Upper lobe of left lung (tissue), 4 donors: ENCODE measurements around the gene CACUL1.
"Not testable (repeated sequence)": the region's sequence is repeated elsewhere in the genome, so short reads cannot be mapped to it uniquely, and the experiment has no call there.

Source experiments
- EP300 ChIP-seq, 4 donors: sonication (generic); formaldehyde crosslinking; IDR thresholded peaks; one replicate each; pipeline ENCODE4 v1.5.1; 2017; ENCODE audit warnings: antibody characterized with exemption in 4 of 4, control low read depth in 2 of 4
- POLR2A ChIP-seq, 4 donors: fragments of 450-650 bp; IDR thresholded peaks; one replicate each; pipeline ENCODE4 v1.5.1; 2016 to 2017; ENCODE audit warnings: antibody characterized with exemption in 4 of 4, mild to moderate bottlenecking in 2 of 4
- TF ChIP-seq, protein P1 (sequence below), 6 experiments: fragments of 450-650 bp in 4 of 6; fragments of 200-600 bp in 2 of 6; sonication (generic) in 2 of 6; IDR thresholded peaks; one replicate each; pipeline ENCODE4 v1.5.1; 2016 to 2019; ENCODE audit warnings: antibody characterized with exemption in 6 of 6

DNA sequence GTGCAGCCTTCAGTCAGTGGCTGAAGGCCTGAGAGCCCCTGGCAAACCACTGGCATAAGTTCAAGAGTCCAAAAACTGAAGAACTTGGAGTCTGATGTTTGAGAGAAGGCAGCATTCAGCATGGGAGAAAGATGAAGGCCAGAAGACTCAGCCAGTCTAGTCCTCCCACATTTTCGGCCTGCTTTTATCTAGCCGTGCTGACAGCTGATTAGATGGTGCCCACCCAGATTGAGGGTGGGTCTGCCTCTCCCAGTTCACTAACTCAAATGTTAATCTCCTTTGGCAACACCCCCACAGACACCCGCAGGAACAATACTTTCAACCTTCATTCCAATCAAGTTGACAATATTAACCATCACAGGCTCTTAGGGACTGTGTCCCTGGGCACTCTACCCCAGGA lies 83.5 kb downstream of the CACUL1 start:
- TF ChIP-seq, protein P1, sequence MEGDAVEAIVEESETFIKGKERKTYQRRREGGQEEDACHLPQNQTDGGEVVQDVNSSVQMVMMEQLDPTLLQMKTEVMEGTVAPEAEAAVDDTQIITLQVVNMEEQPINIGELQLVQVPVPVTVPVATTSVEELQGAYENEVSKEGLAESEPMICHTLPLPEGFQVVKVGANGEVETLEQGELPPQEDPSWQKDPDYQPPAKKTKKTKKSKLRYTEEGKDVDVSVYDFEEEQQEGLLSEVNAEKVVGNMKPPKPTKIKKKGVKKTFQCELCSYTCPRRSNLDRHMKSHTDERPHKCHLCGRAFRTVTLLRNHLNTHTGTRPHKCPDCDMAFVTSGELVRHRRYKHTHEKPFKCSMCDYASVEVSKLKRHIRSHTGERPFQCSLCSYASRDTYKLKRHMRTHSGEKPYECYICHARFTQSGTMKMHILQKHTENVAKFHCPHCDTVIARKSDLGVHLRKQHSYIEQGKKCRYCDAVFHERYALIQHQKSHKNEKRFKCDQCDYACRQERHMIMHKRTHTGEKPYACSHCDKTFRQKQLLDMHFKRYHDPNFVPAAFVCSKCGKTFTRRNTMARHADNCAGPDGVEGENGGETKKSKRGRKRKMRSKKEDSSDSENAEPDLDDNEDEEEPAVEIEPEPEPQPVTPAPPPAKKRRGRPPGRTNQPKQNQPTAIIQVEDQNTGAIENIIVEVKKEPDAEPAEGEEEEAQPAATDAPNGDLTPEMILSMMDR (IDR thresholded peaks at IDR 0.05), result not testable (repeated sequence)
- not testable (repeated sequence) for TF ChIP-seq EP300, POLR2A (IDR thresholded peaks at IDR 0.05)
